Heart left ventricle (tissue), 13 donors: Measurements from ENCODE around the gene DR1.

Experiments used
- CTCF ChIP-seq, 12 donors: fragments of 200-600 bp; sonication (generic) in 4 of 12; IDR thresholded peaks; one replicate each; pipeline versions ENCODE4 v1.5.0 to v1.8.0; 2018 to 2022; ENCODE audit warnings: antibody characterized with exemption in 12 of 12, mild to moderate bottlenecking in 5 of 12
- POLR2A ChIP-seq, 2 donors: fragments of 450-650 bp; IDR thresholded peaks; one replicate each; pipeline ENCODE4 v1.6.1; 2017; ENCODE audit warnings: antibody characterized with exemption in 2 of 2, mild to moderate bottlenecking in 2 of 2, moderate library complexity in 2 of 2
- donor health status: ischemic (EF 13 %, LVEDD 7.1; RV severe dilation, severe dysfunction).
- donor health status: DM: no; HTN: yes; CAD: no.
- donor health status: DM: no; HTN: no; CAD: no.
- donor health status: ischemic (EF 25% LVEDD 6.9; RV normal size, moderate dysfunction).
- donor health status: ischemic (EF 25% LVEDD 5.7; RV mildly dilated, moderate dysfunction).
- donor health status: ischemic (EF 35%, LVEDD 5.7; RV mildly dilated, moderate dysfunction).
- donor health status: nonischemic (EF 11% LVEDD 7.7; RV severe dilation, severe dysfunction).
- donor health status: DM: yes; HTN: yes; CAD: no.
- donor health status: PGD.
- donor health status: ischemic (EF 29% LVEDD 5.4; RV normal size, mild dysfunction).
- donor health status: nonischemic (EF 23%, LVEDD 6.1; RV moderate dilation, normal function).

GRCh38 chr1:93301131-93301530 is 44.6 kb upstream of the DR1 start:
- no peak for TF ChIP-seq CTCF (IDR thresholded peaks at IDR 0.05)
- no peak for TF ChIP-seq POLR2A (IDR thresholded peaks at IDR 0.05)
